D721Med (cell line): Measurements from ENCODE around the gene CDC25A.

Experiments used
- DNase-seq: peaks from one replicate; pipeline ENCODE4 v3.0.0; 2011; ENCODE audit warnings: low spot score; ENCODE audit not compliant: insufficient read length
- FAIRE-seq: peaks from 2 replicates; lab custom pipeline; 2011; peaks lifted over from hg19 to GRCh38; lab: Jason Lieb, UNC
- CTCF ChIP-seq: IDR thresholded peaks from 2 replicates; pipeline ENCODE4 v1.5.1; 2012; ENCODE audit warnings: mild to moderate bottlenecking, control low read depth; ENCODE audit not compliant: insufficient read depth; ENCODE audit errors: missing control alignments

Gene CDC25A

GRCh38 chr3:48185129-48185528, 3.1 kb downstream of the CDC25A start:
- no peak for DNase-seq
- no peak for FAIRE-seq
- no peak for TF ChIP-seq CTCF

GRCh38 chr3:48184299-48184698, 3.9 kb downstream of the CDC25A start:
- DNase-seq, result no peak
- no peak for TF ChIP-seq CTCF
- FAIRE-seq, result no peak

- DNase-seq, result no peak
- no peak for FAIRE-seq
- no peak for TF ChIP-seq CTCF
Measured at GRCh38 chr3:48180531-48181253, 7.5 kb downstream of the CDC25A start.

GRCh38 chr3:48180021-48180420, 8.2 kb downstream of the CDC25A start:
- FAIRE-seq (no peak), DNase-seq (no peak)
- TF ChIP-seq CTCF, result no peak

GRCh38 chr3:48178072-48178471, 10.1 kb downstream of the CDC25A start:
- DNase-seq (no peak), FAIRE-seq (no peak)
- TF ChIP-seq CTCF, result no peak

- FAIRE-seq (no peak), DNase-seq (no peak)
- TF ChIP-seq CTCF, result peak; percentile 41
Measured at GRCh38 chr3:48157950-48158376, 30.3 kb downstream of the CDC25A start.

- no peak for FAIRE-seq
- TF ChIP-seq CTCF, result no peak
- DNase-seq, result no peak
Measured at GRCh38 chr3:48157202-48157840, 30.9 kb downstream of the CDC25A start.
